ENCODE measurements around the gene HMG20B.
A peak's percentile ranks its signal among the peaks of the same experiment; 100 is the strongest.

The HMG20B gene

DNA sequence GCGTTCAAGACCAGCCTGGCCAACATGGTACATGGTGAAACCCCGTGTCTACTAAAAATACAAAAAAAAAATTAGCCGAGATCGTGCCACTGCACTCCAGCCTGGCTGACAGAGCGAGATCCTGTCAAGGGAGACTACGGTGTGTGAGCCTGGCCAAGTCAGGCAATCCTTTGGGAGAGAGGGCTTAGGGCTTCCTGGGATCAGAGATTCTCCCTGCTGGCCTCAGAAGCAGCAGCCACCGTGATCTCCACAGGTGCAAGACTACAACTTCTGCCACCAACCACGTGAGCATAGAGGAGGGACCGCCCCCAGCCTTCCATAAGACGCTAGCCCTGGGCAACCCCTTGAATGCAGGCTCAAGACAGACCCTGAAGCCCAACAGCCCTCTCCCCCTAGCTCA lies 22.9 kb upstream of the HMG20B start:
- TF ChIP-seq, protein P1, sequence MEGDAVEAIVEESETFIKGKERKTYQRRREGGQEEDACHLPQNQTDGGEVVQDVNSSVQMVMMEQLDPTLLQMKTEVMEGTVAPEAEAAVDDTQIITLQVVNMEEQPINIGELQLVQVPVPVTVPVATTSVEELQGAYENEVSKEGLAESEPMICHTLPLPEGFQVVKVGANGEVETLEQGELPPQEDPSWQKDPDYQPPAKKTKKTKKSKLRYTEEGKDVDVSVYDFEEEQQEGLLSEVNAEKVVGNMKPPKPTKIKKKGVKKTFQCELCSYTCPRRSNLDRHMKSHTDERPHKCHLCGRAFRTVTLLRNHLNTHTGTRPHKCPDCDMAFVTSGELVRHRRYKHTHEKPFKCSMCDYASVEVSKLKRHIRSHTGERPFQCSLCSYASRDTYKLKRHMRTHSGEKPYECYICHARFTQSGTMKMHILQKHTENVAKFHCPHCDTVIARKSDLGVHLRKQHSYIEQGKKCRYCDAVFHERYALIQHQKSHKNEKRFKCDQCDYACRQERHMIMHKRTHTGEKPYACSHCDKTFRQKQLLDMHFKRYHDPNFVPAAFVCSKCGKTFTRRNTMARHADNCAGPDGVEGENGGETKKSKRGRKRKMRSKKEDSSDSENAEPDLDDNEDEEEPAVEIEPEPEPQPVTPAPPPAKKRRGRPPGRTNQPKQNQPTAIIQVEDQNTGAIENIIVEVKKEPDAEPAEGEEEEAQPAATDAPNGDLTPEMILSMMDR (conservative IDR thresholded peaks at IDR 0.05; ENCODE audit: low read depth, low read length) = no peak

DNA sequence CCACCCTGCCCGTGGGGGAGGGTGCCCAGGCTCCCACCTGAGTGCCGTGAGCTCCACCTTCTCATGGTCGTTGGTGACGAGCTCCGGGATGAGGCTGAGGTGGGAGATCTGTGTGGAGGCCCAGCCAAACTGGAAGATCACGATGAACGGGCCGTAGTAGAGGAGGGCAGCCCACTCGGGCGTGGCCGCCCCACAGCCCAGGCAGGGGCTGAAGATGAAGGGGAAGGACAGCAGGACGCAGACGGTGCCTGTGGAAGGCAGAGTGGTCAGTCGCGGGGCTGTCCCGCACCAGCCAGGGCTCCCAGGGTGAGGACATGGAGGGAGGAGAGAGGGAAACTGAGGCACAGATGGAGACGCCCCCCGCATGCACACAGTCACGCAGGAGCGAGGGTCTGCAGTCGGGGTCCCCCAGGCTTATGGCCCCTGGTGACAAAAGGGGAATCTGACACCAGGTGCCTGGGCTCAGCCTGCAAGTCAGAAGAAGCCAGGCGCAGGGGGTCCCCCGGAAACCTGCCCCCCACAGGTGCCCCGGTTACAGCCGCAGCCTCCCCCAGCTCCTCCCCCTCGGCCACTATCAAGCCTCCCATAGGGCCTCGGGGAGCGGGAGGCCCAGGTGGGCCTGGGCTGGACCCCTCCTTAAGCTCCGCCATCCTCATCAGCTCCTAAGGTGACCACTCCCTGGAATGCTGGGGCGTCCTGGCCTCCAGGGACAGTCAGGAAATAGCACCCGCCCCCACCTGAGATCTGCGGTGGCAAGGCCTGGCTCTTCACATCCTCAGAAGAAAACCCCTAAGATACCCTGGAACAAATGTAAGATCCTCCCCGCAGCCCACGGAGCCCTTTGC lies 21.6 kb upstream of the HMG20B start:
- TF ChIP-seq, protein P1 (conservative IDR thresholded peaks at IDR 0.05; ENCODE audit: low read depth, low read length) = no peak
- no peak for DNase-seq (ENCODE audit: low read depth)
- H3K4me3 ChIP-seq (ENCODE audit: low read length) = no peak overlapping the region

More for the DNA sequence above, 22.9 kb upstream of the HMG20B start:
- no peak for DNase-seq (ENCODE audit: low read depth)
- no peak overlapping the region for H3K4me3 ChIP-seq (ENCODE audit: low read length)

DNA sequence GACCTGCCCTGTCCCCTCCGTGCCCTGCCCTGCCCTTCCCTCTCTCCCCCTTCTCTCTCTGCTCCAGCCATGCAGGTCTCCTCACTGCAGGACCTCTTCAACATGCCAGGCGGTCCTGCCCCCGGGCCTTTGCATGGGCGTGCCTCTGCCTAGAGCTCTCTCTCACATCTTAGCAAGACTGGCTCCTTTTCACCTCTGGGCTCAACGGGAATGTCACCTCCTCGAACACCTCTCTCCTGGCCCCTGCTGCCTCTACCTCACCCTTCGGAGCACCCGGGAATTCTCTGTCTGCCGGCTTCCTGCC lies 21.0 kb upstream of the HMG20B start:
- no peak for DNase-seq (ENCODE audit: low read depth)
- TF ChIP-seq, protein P1 (conservative IDR thresholded peaks at IDR 0.05; ENCODE audit: low read depth, low read length) = no peak
- no peak overlapping the region for H3K4me3 ChIP-seq (ENCODE audit: low read length)

DNA sequence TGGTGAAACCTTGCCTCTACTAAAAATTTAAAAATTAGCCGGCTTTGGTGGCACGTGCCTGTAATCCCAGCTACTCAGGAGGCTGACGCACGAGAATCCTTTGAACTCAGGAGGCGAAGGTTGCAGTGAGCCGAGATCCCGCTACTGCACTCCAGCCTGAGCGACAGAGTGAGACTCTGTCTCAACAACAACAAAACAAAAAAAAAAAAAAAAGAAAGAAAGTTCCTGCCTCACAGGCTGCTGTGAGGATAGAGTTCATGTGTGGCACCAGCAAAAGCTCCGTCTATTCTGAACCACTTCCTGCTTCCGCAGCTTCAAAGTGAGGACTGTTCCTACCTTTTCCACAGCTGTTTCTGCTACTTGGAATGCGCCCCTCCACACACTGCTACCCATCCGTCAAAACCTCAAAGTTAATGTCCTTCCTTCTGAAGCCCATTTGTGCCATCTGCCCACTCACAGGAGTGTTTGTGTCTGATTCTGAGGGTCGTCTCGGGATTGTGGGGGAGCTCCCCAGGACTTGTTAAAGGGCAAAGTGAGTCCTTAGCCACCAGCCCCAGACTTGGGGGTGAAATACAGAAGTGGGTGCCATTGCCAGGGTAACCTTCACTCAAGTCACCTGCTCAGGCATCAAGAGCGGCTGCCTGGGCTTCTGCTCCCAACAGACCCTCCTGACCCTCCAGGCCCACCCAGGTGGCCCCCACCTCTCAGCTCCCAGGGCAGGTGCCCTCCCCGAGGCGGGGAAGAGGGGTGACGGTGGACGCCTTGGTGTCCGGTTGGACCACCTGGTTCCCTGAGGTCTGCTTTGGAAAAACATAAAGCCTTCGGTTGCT lies 18.3 kb upstream of the HMG20B start:
- H3K4me3 ChIP-seq (ENCODE audit: low read length) = no peak overlapping the region
- TF ChIP-seq, protein P1 (conservative IDR thresholded peaks at IDR 0.05; ENCODE audit: low read depth, low read length) = no peak
- no peak for DNase-seq (ENCODE audit: low read depth)

DNA sequence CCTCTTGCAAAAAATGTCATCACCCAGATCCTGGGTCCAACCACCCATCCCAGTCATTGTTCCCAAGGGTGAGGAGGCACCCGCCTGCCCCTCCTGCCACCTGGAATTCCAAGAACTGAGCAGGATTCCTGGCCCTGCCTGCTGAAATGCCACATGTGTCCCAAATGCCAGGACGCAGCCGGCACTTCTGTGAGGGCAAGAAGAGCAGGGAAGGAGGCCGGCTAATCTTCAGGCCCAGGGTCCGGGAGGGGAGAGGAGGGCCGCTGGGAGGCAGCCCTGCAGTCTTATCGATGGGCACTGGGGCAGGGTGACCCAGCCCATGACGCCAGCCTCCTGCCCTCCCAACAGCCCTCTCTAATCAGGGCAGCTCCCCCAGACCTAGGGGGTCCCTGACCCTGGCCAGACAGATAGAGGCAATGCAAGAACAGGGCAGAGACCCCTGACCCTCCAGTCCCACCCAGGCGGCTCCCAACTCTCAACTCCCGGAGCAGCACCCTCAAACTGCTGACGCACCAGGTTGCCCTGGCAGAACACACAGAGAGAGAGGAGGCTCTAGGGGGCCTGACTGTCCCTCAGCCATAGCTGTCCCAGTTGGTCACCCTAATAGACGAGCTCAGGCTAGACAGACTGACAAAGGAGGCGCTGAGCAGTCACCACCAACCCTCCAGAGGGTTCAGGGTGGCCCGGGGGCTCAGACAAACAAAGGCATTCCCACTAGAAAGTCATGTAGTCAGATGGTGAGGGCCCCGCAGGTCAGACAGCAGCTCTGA lies 16.9 kb upstream of the HMG20B start:
- TF ChIP-seq, protein P1 (conservative IDR thresholded peaks at IDR 0.05; ENCODE audit: low read depth, low read length) = no peak
- DNase-seq (ENCODE audit: low read depth) = no peak
- H3K4me3 ChIP-seq (ENCODE audit: low read length) = peak overlapping the region; percentile 74

DNA sequence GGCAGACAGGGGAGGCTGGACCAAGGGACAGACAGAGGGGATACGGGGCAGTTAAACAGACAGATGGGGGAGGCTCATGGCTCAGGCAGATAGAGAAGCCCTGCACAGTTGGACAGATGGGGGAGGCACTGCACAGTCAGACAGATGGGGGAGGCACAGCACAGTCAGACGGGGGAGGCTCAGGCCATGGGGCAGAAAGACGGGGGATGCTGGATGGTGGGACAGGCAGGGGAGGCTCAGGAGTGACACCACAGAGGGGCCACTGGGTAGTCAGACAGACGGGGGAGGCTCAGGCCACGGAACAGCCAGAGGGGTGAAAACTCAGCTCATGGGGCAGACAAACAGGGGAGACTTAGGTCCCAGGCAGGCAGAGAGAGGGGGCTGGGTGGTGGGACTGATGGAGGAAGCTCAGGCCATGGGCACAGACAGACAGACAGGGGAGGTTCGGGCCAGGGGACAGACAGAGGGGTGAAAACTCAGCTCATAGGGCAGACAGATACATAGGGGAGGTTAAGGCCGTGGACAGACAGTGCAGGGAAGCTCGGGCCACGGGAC lies 16.2 kb upstream of the HMG20B start:
- peak overlapping the region; percentile 74 for H3K4me3 ChIP-seq (ENCODE audit: low read length)
- TF ChIP-seq, protein P1 (conservative IDR thresholded peaks at IDR 0.05; ENCODE audit: low read depth, low read length) = no peak
- no peak for DNase-seq (ENCODE audit: low read depth)
